Gastrocnemius medialis (tissue), 4 donors: ENCODE measurements around the gene ROBO1. TPM values are rescaled to one million over a fixed set of nuclear protein-coding genes. Genes with fewer than 3 reads are reported as not detected.
"Not testable (repeated sequence)": the region's sequence is repeated elsewhere in the genome, so short reads cannot be mapped to it uniquely, and the experiment has no call there.

Experiments used
- ATAC-seq, 2 donors: fragments of 150-250 bp; one replicate each; pipeline ENCODE4 v1.9.1; 2016
- DNase-seq, 2 donors: peaks; one replicate each; pipeline ENCODE4 v3.0.0-alpha.2; 2019
- H3K27ac ChIP-seq, 4 donors: fragments of 200-600 bp; sonication (generic); 1 replicate in 1 of 4; 2 replicates in 3 of 4; pipeline ENCODE4 v1.5.1; 2016 to 2018; ENCODE audit warnings: mild to moderate bottlenecking in 2 of 4, moderate library complexity in 1 of 4
- H3K27me3 ChIP-seq, 3 donors: fragments of 200-600 bp; sonication (generic) in 2 of 3; 1 replicate in 1 of 3; 2 replicates in 2 of 3; pipeline versions ENCODE4 v1.5.1 to v1.6.0; 2016 to 2019; ENCODE audit warnings: mild to moderate bottlenecking in 1 of 3, moderate library complexity in 1 of 3
- H3K36me3 ChIP-seq, 2 donors: fragments of 200-600 bp; sonication (generic) in 1 of 2; one replicate each; pipeline ENCODE4 v1.5.1; 2017 to 2018
- H3K4me1 ChIP-seq, 2 donors: fragments of 200-600 bp; sonication (generic) in 1 of 2; one replicate each; pipeline ENCODE4 v1.5.1; 2016 to 2017; ENCODE audit warnings: mild to moderate bottlenecking in 2 of 2
- H3K4me3 ChIP-seq, 4 donors: fragments of 200-600 bp; sonication (generic) in 3 of 4; 1 replicate in 1 of 4; 2 replicates in 3 of 4; pipeline ENCODE4 v1.5.1; 2016 to 2019; ENCODE audit warnings: mild to moderate bottlenecking in 2 of 4
- H3K9me3 ChIP-seq, 3 donors: fragments of 200-600 bp; sonication (generic) in 2 of 3; 1 replicate in 1 of 3; 2 replicates in 2 of 3; pipeline ENCODE4 v1.5.1; 2016 to 2019
- POLR2A ChIP-seq, 2 donors: fragments of 450-650 bp; IDR thresholded peaks; one replicate each; pipeline ENCODE4 v1.6.1; 2017; ENCODE audit warnings: antibody characterized with exemption in 2 of 2, mild to moderate bottlenecking in 2 of 2, moderate library complexity in 2 of 2
- in situ Hi-C, 4 donors: fragments of 200-750 bp; cut with MboI; loops; one replicate each; pipeline versions ENCODE4 v1.15.0 to v1.8.0; 2017; ENCODE audit warnings: low sequenced_read_pairs in 4 of 4
- intact Hi-C: fragments of 100-400 bp; cut with DNase I; formaldehyde crosslinking; loops from one replicate; pipeline ENCODE4 v1.15.1; 2023; ENCODE audit warnings: low total_unique reads
- total RNA-seq, 4 donors: library from RNA; depleted of rRNA; stranded (reverse); fragments of >200 nt; gene quantifications; one replicate each; pipeline versions ENCODE4 v1.1.0 to v1.2.3, GENCODE V29; 2016
- TF ChIP-seq, protein P1 (sequence below), 5 experiments: fragments of 450-650 bp in 3 of 5; fragments of 200-600 bp in 2 of 5; sonication (generic) in 2 of 5; IDR thresholded peaks in 4 of 5; conservative IDR thresholded peaks in 1 of 5; 1 replicate in 4 of 5; 2 replicates in 1 of 5; pipeline ENCODE4 v1.5.1; 2016 to 2019; ENCODE audit warnings: antibody characterized with exemption in 5 of 5, mild to moderate bottlenecking in 3 of 5, moderate library complexity in 3 of 5

ROBO1 gene
- total RNA-seq, 4 donors from 2014 or later: 4.2 to 16.0 (median 9.5) TPM

- Histone ChIP-seq H3K9me3 (no peaks in the 10 kb centered on the region), H3K4me1 (no peaks in the 10 kb centered on the region), H3K27me3 (no peaks in the 10 kb centered on the region), H3K36me3 (no peaks in the 10 kb centered on the region), H3K27ac (no peak overlapping the region), H3K4me3 (no peak overlapping the region)
- intact Hi-C loops (no loop called here), in situ Hi-C loops (loop anchor here in 1 of 4 donors (25.0 kb wide), 1 partner anchor 99 kb away; no protein-coding TSS in a partner anchor)
- DNase-seq (no peak), ATAC-seq (no peak)
- TF ChIP-seq, protein P1, sequence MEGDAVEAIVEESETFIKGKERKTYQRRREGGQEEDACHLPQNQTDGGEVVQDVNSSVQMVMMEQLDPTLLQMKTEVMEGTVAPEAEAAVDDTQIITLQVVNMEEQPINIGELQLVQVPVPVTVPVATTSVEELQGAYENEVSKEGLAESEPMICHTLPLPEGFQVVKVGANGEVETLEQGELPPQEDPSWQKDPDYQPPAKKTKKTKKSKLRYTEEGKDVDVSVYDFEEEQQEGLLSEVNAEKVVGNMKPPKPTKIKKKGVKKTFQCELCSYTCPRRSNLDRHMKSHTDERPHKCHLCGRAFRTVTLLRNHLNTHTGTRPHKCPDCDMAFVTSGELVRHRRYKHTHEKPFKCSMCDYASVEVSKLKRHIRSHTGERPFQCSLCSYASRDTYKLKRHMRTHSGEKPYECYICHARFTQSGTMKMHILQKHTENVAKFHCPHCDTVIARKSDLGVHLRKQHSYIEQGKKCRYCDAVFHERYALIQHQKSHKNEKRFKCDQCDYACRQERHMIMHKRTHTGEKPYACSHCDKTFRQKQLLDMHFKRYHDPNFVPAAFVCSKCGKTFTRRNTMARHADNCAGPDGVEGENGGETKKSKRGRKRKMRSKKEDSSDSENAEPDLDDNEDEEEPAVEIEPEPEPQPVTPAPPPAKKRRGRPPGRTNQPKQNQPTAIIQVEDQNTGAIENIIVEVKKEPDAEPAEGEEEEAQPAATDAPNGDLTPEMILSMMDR (IDR thresholded peaks at IDR 0.05 in 4 of 5, conservative IDR thresholded peaks at IDR 0.05 in 1 of 5): no peak
- no peak for TF ChIP-seq POLR2A (IDR thresholded peaks at IDR 0.05)
Observed at GRCh38 chr3:78888635-78889034, 879.2 kb downstream of the ROBO1 start.

DNA sequence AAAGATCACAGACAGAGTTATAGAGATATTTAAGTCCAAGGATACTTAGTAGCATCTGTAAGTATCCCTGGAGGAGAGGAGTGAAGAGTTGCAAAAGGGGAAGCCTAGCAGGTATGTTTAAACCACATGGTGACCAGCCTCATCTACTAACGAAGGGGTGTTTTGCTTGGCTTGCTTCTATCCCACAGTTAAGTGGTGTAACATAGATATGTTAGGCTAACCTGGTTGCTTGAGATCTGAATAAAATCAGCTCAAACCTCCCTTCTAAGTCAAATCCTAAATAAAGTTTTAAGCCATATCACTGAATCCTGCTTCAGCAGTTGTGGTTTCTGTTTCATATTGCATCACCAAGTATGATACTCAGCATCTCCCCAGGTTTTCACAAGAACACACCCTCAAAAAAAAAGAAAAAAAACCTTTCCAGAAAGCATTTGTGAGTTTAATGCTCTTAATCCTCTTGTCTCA lies 880.2 kb downstream of the ROBO1 start:
- ATAC-seq: no peak
- H3K4me1 ChIP-seq: no peaks in the 10 kb centered on the region
- TF ChIP-seq POLR2A (IDR thresholded peaks at IDR 0.05): no peak
- TF ChIP-seq, protein P1 (IDR thresholded peaks at IDR 0.05 in 4 of 5, conservative IDR thresholded peaks at IDR 0.05 in 1 of 5): no peak
- H3K4me3 ChIP-seq: no peak overlapping the region
- H3K36me3 ChIP-seq: no peaks in the 10 kb centered on the region
- H3K9me3 ChIP-seq: no peaks in the 10 kb centered on the region
- DNase-seq: no peak
- intact Hi-C loops: no loop called here
- H3K27ac ChIP-seq: no peak overlapping the region
- in situ Hi-C loops: loop anchor here in 1 of 4 donors (25.0 kb wide), 1 partner anchor 100 kb away; no protein-coding TSS in a partner anchor
- H3K27me3 ChIP-seq: no peaks in the 10 kb centered on the region

DNA sequence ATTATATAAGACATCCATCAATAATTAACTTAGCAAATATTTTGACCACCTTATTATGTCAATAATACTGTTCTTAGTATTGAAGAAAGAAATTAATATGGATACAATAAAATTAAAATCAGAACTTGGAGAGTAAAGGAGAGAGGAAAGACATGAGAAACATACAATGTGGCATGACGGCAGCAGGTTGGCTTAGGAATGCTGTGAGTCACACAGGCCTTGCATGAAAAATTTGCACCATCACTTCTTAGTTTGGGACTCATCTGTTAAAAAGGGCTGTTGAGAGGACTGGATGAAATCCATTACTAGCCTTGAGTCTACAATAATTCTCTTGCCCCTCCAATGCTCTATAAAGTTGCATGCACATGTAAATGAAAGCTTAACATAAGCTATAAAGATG lies 880.8 kb downstream of the ROBO1 start:
- TF ChIP-seq, protein P1 (IDR thresholded peaks at IDR 0.05 in 4 of 5, conservative IDR thresholded peaks at IDR 0.05 in 1 of 5): no peak
- no peak for TF ChIP-seq POLR2A (IDR thresholded peaks at IDR 0.05)
- in situ Hi-C loops (loop anchor here in 1 of 4 donors (25.0 kb wide), 1 partner anchor 100 kb away; no protein-coding TSS in a partner anchor), intact Hi-C loops (no loop called here)
- H3K9me3 ChIP-seq: no peaks in the 10 kb centered on the region
- no peaks in the 10 kb centered on the region for H3K4me1 ChIP-seq
- H3K27me3 ChIP-seq: no peaks in the 10 kb centered on the region
- H3K4me3 ChIP-seq: no peak overlapping the region
- ATAC-seq (no peak), DNase-seq (no peak)
- H3K27ac ChIP-seq: no peak overlapping the region
- H3K36me3 ChIP-seq: no peaks in the 10 kb centered on the region

GRCh38 chr3:78884567-78884966 lies 883.2 kb downstream of the ROBO1 start:
- in situ Hi-C loops: loop anchor here in 1 of 4 donors (25.0 kb wide), 1 partner anchor 103 kb away; no protein-coding TSS in a partner anchor
- H3K27ac ChIP-seq, DNase-seq, H3K4me1 ChIP-seq, H3K36me3 ChIP-seq, H3K27me3 ChIP-seq, intact Hi-C loops, H3K4me3 ChIP-seq, ATAC-seq, H3K9me3 ChIP-seq: not testable (repeated sequence)

GRCh38 chr3:78882251-78882650 lies 885.5 kb downstream of the ROBO1 start:
- Histone ChIP-seq H3K4me1 (no peaks in the 10 kb centered on the region), H3K27ac (no peak overlapping the region), H3K27me3 (no peaks in the 10 kb centered on the region), H3K4me3 (no peak overlapping the region), H3K9me3 (no peaks in the 10 kb centered on the region), H3K36me3 (no peaks in the 10 kb centered on the region)
- no peak for TF ChIP-seq POLR2A (IDR thresholded peaks at IDR 0.05)
- TF ChIP-seq, protein P1 (IDR thresholded peaks at IDR 0.05 in 4 of 5, conservative IDR thresholded peaks at IDR 0.05 in 1 of 5): no peak
- intact Hi-C loops: no loop called here
- ATAC-seq (no peak), DNase-seq (no peak)
- in situ Hi-C loops: loop anchor here in 1 of 4 donors (25.0 kb wide), 1 partner anchor 105 kb away; no protein-coding TSS in a partner anchor
